ENCODE measurements around the gene KDM6B.
A peak's percentile ranks its signal among the peaks of the same experiment; 100 is the strongest.

KDM6B gene

DNA sequence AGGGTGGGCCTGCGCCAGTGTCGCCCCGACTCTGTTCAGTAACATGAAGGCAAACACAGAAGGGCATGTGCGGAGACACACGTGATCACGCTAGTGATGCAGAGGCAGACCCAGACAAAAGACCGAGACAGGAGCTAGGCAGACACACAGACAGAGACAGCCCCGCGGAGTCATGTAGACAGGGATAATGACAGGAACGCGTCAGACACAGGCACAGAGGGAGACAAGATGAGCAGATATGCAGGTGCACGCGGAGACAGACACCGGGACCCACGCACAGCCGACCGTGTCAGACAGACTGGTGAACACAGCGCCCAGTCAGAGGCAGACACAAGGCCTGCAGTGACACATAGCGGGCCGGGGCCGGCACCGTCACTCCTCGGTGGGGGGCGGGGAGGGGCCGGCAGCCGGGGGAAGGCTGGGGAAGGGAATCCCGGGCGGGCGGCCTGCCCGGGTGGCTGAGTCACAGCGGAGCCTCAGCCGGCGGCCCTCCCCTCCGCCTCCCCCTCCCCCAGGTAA lies 7.4 kb downstream of the KDM6B start:
- DNase-seq = peak; percentile 41

DNA sequence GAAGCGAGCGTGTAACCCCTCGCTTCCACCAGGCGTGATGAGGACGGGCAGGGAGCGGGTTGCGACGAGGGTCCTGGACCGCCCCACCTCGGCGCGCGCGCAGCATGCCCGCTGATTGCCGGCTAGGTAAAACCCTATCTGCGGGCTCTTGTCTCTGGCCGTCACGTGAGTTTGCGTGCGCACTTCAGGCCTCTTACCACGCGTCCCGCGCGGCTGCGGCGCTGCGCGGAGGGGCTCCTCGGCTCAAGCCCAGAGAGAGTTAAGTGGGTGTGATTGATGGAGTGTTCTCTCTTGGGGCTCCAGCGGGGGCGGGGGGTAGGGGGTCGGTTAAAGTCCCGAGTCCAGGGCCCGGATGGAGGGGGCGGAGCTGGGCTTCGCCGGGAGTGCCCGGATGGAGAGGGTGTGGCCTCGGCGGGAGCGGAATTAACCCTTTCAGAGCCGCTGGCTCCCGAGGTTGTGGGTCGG lies 7.9 kb downstream of the KDM6B start:
- DNase-seq = peak; percentile 68

DNA sequence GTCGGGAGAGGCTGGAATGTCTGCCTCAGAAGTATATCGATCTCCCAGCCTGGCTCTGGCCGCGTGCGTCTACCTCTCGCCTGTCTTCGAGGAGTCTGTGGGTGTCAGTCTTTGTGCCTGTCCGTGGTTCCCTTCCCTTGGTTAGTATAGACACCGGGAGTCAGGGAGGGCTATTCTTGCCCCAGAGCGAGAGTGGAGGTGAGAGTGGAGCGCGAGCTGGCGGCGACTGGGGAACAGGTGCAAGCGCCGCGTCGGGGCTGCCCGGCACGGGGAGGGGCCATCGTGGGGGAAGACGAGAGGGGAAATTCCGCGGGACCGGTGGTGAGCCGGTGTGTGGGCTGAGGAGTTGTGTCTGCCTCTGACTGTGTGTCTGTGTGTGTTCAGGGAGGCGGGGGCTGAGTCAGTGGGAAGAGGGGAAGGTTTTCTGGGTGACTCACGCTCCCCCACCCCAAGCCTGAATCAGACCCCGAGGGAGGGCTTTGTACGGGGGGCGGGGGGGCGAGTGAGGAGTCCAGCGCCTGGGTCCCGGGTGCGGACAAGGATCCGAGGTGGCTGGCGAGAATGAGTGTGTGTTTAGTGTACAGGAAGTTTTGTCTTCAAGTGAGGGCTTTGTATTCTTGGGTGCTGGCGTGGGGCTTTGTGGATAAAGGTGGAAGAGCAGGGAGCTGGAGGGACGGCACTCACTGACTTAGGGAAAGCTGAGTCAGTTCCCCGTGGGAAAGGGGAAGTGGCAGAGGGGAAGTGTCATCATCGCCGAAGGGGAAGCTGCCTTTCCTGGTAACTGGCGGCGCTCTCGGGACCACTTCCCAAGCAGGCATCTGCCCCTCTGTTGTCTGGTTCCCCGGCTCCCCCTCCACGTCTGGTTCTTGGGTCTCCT lies 8.6 kb downstream of the KDM6B start:
- DNase-seq = no peak

DNA sequence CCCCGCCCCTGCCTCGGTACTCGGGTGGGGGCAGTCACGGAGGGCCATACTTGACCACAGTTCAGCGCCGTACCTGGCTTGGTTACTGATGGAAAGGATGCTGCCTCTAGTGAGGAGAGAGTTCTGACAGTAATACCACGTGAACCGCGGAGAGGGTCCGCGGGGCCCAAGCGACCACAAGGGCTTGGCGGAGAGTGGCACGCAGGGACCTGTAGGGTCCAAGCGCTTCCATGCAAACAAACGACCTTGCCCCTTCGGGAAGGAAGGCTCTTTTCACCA lies 9.2 kb downstream of the KDM6B start:
- no peak for DNase-seq

DNA sequence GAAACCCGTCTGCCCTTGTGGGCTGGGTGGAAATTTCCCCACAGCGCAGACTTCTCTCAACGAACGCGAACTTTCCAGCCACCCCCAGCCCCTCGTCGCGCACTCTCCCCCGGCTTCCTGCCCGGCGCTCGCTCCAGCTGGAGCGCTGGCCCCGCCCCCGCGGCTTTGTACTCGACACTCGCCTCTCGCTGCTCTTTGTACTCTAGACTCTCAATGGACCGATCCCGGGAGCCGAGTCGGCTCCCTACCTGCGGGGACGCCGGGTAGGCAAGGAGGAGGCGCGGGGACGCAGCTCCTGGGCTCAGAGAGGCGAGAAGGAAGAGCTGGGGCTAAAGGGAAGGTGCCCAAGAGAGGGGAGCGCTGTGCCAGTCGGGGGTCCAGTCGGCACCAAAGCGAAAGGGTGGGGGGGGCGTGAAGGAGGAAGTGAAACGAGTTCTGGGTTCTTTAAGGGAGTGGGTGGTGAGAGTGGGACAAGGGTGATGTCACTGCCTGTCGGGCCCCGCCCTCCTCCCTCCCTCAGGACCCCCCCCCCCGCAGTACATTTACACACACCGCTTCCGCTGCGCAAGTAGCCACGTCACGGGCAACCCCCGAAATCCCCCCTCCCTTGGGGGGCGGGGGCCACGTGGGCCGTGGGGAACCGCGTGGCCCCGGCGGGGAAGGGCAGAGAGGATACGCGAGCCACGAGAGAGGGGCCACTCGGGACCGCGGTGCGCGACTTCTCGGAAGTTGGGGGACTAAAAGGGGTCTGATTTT lies 9.7 kb downstream of the KDM6B start:
- DNase-seq = peak; percentile 33

DNA sequence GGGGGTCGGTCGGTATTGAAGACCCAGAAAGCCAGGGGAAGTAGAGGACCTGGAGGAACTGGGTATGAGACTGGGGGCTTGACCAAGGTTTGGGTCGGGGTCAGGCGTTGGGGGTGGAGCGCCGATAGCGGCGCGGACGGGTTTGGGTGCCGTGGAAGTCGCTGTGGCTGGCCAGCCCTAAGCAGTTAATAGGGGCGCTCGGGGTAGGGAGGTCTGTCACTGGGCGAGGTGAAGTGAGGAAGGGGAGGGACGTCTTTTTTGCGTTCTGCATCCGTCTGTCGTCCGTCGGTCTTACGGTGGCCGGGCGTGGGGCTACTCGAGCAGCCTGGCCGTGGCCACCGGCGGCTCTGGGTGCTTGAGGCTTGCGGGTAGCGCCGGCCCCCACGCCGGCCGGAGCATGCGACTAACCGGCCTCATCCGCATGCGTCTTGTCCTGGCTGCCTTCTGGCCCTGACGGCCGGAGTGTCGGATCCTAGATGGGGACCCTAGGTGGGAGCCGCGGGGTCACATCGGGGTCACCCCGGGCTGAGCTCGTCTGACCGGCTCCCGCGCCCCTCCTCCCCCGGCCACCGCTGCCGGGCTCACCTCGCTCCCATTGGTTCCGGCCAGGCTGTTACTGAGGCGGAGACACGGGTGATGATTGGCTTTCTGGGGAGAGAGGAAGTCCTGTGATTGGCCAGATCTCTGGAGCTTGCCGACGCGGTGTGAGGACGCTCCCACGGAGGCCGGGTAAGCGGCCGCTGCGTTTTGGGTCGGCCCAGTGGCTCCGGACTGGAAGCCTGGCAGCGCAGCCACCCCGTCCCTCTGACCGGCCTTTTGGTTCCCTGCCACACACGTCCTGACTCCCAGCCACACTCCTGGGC lies 10.5 kb downstream of the KDM6B start:
- peak; percentile 50 for DNase-seq

DNA sequence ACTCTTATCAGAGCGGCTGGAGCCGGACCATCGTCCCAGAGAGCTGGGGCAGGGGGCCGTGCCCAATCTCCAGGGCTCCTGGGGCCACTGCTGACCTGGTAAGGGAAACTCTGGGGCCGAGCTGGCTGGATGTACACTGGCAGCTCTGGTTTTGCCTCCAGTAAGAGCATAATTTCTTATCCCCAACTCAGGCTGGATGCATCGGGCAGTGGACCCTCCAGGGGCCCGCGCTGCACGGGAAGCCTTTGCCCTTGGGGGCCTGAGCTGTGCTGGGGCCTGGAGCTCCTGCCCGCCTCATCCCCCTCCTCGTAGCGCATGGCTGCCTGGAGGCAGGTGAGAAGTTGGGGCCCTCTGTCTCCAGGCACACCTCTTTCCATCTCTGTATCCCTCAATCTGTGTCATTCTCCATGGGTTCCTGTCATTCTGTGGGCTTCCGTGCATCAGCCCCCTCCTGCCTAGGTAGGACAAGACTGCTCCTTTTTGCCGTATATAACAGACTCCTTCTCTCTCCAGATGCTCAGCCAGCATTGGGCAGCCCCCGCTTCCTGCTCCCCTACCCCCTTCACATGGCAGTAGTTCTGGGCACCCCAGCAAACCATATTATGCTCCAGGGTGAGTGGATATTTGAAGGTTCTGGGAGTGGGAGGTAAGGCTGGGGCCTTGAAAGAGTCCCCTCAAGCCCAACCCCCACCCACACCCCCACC lies 11.5 kb downstream of the KDM6B start:
- no peak for DNase-seq

DNA sequence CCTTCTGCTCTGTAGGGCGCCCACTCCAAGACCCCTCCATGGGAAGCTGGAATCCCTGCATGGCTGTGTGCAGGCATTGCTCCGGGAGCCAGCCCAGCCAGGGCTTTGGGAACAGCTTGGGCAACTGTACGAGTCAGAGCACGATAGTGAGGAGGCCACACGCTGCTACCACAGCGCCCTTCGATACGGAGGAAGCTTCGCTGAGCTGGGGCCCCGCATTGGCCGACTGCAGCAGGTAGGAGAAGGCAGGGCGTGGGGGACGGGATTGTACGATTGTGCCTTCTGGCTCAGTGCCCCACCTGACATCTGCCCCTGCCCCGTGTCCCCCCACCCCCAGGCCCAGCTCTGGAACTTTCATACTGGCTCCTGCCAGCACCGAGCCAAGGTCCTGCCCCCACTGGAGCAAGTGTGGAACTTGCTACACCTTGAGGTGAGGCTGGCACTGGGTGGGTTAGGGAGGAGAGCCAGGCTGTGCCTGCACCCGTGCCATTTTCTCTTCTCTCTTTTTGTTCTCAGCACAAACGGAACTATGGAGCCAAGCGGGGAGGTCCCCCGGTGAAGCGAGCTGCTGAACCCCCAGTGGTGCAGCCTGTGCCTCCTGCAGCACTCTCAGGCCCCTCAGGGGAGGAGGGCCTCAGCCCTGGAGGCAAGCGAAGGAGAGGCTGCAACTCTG lies 12.2 kb downstream of the KDM6B start:
- no peak for DNase-seq

DNA sequence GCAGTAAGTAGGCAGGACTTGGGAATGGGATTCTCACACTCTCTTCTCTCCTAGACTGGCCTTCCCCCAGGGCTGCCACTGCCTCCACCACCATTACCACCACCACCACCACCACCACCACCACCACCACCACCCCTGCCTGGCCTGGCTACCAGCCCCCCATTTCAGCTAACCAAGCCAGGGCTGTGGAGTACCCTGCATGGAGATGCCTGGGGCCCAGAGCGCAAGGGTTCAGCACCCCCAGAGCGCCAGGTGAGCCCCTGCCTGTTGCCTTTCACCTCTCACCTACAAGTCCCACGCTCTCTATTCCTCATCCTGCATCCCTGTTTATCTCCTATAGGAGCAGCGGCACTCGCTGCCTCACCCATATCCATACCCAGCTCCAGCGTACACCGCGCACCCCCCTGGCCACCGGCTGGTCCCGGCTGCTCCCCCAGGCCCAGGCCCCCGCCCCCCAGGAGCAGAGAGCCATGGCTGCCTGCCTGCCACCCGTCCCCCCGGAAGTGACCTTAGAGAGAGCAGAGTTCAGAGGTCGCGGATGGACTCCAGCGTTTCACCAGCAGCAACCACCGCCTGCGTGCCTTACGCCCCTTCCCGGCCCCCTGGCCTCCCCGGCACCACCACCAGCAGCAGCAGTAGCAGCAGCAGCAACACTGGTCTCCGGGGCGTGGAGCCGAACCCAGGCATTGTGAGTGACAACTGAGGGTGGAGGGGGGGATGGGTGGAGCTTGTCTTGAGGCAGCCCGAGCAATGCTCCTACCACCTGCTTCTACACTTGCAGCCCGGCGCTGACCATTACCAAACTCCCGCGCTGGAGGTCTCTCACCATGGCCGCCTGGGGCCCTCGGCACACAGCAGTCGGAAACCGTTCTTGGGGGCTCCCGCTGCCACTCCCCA lies 13.0 kb downstream of the KDM6B start:
- DNase-seq = no peak

DNA sequence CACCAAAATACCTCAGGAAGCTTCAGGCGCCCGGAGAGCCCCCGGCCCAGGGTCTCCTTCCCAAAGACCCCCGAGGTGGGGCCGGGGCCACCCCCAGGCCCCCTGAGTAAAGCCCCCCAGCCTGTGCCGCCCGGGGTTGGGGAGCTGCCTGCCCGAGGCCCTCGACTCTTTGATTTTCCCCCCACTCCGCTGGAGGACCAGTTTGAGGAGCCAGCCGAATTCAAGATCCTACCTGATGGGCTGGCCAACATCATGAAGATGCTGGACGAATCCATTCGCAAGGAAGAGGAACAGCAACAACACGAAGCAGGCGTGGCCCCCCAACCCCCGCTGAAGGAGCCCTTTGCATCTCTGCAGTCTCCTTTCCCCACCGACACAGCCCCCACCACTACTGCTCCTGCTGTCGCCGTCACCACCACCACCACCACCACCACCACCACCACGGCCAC lies 14.1 kb downstream of the KDM6B start:
- DNase-seq = no peak

DNA sequence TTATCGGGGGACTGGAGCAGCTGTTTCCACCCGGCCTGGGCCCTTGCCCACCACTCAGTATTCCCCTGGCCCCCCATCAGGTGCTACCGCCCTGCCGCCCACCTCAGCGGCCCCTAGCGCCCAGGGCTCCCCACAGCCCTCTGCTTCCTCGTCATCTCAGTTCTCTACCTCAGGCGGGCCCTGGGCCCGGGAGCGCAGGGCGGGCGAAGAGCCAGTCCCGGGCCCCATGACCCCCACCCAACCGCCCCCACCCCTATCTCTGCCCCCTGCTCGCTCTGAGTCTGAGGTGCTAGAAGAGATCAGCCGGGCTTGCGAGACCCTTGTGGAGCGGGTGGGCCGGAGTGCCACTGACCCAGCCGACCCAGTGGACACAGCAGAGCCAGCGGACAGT lies 14.7 kb downstream of the KDM6B start:
- no peak for DNase-seq

DNA sequence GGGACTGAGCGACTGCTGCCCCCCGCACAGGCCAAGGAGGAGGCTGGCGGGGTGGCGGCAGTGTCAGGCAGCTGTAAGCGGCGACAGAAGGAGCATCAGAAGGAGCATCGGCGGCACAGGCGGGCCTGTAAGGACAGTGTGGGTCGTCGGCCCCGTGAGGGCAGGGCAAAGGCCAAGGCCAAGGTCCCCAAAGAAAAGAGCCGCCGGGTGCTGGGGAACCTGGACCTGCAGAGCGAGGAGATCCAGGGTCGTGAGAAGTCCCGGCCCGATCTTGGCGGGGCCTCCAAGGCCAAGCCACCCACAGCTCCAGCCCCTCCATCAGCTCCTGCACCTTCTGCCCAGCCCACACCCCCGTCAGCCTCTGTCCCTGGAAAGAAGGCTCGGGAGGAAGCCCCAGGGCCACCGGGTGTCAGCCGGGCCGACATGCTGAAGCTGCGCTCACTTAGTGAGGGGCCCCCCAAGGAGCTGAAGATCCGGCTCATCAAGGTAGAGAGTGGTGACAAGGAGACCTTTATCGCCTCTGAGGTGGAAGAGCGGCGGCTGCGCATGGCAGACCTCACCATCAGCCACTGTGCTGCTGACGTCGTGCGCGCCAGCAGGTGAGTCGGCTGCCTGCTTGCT lies 15.2 kb downstream of the KDM6B start:
- no peak for DNase-seq

DNA sequence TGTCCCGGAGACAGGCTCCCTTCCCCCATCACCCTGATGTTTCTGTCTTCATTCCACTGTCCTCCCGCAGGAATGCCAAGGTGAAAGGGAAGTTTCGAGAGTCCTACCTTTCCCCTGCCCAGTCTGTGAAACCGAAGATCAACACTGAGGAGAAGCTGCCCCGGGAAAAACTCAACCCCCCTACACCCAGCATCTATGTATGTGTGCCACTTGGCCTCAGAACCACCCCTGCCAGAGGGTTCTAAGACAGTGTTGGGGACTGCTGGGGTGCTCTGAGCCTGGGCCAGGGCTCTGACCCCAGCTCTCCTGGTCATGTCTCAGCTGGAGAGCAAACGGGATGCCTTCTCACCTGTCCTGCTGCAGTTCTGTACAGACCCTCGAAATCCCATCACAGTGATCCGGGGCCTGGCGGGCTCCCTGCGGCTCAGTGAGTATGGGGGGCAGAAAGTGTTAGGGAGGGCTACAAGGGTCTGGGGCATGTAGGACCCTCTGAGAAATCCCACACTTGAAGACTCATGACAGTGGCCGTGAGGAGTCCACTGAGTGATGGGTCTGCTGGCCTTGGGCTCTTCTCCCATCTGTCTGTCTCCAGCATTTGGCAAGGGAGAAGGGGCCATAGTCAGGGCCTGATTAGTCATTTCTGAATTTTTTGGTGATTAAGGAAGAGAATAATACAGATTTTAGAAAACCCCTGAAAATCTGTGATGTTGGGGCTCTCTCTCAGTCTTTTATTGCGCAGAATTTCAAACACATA lies 15.9 kb downstream of the KDM6B start:
- DNase-seq = no peak

DNA sequence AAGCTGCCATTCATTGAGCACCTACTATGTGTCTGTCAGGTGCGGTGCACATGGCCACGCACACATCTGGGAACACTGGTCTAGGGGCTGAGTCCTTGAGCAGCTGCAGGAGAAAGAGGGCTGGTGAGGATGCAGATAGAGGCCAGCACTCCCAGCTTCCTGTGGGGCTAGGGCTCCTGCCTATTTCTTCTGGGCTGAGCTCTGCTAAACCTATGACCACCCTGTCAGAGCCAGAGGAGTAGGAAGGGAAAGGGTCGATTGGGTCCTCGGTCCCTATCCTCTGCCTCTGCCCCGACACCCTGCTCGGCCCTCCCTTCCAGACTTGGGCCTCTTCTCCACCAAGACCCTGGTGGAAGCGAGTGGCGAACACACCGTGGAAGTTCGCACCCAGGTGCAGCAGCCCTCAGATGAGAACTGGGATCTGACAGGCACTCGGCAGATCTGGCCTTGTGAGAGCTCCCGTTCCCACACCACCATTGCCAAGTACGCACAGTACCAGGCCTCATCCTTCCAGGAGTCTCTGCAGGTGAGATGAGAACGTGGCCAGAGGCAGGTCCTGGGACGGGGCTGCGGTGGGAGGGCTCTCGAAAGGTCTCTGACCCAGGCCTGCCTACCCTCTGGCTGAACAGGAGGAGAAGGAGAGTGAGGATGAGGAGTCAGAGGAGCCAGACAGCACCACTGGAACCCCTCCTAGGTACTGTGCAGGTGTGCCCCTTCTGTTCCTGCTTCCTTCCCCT lies 16.9 kb downstream of the KDM6B start:
- DNase-seq = no peak

DNA sequence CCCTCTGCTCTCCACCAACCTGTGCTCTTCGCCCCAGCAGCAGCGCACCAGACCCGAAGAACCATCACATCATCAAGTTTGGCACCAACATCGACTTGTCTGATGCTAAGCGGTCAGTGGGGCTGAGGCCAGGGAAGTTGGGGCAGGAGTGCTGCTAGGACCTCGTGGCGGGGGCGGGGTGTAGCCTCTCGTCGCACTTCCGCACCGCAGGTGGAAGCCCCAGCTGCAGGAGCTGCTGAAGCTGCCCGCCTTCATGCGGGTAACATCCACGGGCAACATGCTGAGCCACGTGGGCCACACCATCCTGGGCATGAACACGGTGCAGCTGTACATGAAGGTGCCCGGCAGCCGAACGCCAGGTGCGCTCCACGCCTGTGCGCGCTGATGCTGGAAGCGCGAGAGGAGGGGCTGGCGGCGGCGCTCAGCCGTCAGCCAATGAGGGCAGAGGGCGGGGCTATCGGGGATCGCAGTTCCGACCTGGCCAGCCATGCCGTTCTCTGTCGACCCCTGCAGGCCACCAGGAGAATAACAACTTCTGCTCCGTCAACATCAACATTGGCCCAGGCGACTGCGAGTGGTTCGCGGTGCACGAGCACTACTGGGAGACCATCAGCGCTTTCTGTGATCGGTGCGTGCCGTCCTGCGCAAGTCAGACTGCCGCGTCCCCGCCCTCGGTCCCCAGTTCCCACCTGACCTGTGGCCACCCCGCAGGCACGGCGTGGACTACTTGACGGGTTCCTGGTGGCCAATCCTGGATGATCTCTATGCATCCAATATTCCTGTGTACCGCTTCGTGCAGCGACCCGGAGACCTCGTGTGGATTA lies 17.6 kb downstream of the KDM6B start:
- peak; percentile 83 for DNase-seq

DNA sequence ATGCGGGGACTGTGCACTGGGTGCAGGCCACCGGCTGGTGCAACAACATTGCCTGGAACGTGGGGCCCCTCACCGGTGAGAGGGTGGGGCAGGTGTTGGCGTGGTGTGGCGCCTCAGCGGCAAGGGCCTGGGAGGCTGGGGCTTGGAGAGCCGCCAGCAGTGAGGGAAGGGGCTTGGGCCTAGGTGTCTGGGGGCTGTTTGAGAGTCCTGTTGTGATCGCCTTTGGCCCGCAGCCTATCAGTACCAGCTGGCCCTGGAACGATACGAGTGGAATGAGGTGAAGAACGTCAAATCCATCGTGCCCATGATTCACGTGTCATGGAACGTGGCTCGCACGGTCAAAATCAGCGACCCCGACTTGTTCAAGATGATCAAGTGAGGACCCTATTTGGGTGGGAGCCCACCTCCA lies 18.2 kb downstream of the KDM6B start:
- DNase-seq = no peak

DNA sequence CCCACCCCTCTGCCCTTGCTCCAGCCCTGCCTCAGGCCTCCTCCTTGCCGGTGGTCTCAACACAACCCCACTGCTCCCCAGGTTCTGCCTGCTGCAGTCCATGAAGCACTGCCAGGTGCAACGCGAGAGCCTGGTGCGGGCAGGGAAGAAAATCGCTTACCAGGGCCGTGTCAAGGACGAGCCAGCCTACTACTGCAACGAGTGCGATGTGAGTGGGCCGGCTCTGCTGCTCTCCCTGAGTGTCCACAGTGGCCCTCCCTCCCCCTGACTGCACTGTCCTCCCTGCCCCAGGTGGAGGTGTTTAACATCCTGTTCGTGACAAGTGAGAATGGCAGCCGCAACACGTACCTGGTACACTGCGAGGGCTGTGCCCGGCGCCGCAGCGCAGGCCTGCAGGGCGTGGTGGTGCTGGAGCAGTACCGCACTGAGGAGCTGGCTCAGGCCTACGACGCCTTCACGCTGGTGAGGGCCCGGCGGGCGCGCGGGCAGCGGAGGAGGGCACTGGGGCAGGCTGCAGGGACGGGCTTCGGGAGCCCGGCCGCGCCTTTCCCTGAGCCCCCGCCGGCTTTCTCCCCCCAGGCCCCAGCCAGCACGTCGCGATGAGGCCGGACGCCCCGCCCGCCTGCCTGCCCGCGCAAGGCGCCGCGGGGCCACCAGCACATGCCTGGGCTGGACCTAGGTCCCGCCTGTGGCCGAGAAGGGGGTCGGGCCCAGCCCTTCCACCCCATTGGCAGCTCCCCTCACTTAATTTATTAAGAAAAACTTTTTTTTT lies 19.1 kb downstream of the KDM6B start:
- no peak for DNase-seq

Measured in COR-L47 (cell line).